NCI-H82 (cell line): ENCODE data around the gene UST.
"Not testable (repeated sequence)": the region's sequence is repeated elsewhere in the genome, so short reads cannot be mapped to it uniquely, and the experiment has no call there.

ENCODE experiments used
- DNase-seq: peaks from one replicate; lab custom pipeline; 2025; lab: John Stamatoyannopoulos, UW

UST gene

GRCh38 chr6:148978298-148978697 is 231.5 kb downstream of the UST start:
- not testable (repeated sequence) for DNase-seq

GRCh38 chr6:148979014-148979901 is 232.4 kb downstream of the UST start:
- DNase-seq, result no peak

- DNase-seq, result no peak
Measured at GRCh38 chr6:148980234-148980633, 233.4 kb downstream of the UST start.

- no peak for DNase-seq
Measured at GRCh38 chr6:148981515-148981914, 234.7 kb downstream of the UST start.

- no peak for DNase-seq
Measured at GRCh38 chr6:148983101-148983761, 236.4 kb downstream of the UST start.

- no peak for DNase-seq
Measured at GRCh38 chr6:148983966-148984365, 237.1 kb downstream of the UST start.

- DNase-seq, result no peak
Measured at GRCh38 chr6:148984531-148985056, 237.8 kb downstream of the UST start.

- DNase-seq, result no peak
Measured at GRCh38 chr6:148985499-148985898, 238.7 kb downstream of the UST start.

GRCh38 chr6:148986608-148987007 is 239.8 kb downstream of the UST start:
- no peak for DNase-seq

GRCh38 chr6:148987982-148988381 is 241.2 kb downstream of the UST start:
- DNase-seq, result no peak

GRCh38 chr6:148989585-148989984 is 242.8 kb downstream of the UST start:
- DNase-seq, result no peak

- no peak for DNase-seq
Measured at GRCh38 chr6:148990403-148990802, 243.6 kb downstream of the UST start.

GRCh38 chr6:148996815-148997214 is 250.0 kb downstream of the UST start:
- DNase-seq, result no peak

GRCh38 chr6:148997865-148998264 is 251.0 kb downstream of the UST start:
- no peak for DNase-seq

GRCh38 chr6:148998704-148999103 is 251.9 kb downstream of the UST start:
- DNase-seq, result no peak

- DNase-seq, result no peak
Measured at GRCh38 chr6:148999501-148999900, 252.7 kb downstream of the UST start.

- DNase-seq, result no peak
Measured at GRCh38 chr6:148999929-149000468, 253.2 kb downstream of the UST start.

- no peak for DNase-seq
Measured at GRCh38 chr6:149001422-149001821, 254.6 kb downstream of the UST start.

- DNase-seq, result no peak
Measured at GRCh38 chr6:149003560-149003959, 256.7 kb downstream of the UST start.

- DNase-seq, result no peak
Measured at GRCh38 chr6:149004664-149005063, 257.8 kb downstream of the UST start.

GRCh38 chr6:149006236-149006635 is 259.4 kb downstream of the UST start:
- DNase-seq, result not testable (repeated sequence)

- no peak for DNase-seq
Measured at GRCh38 chr6:149006671-149007070, 259.8 kb downstream of the UST start.

- peak; percentile 6 for DNase-seq
Measured at GRCh38 chr6:149007846-149008245, 261.0 kb downstream of the UST start.
